Activated CD4-positive, alpha-beta T cell treated with anti-CD3 and anti-CD28 coated beads, Interleukin-2, Interleukin-4, amounts not matched to agents 100 ng/mL and 50 ng/mL, durations not matched to agents 16 hours and 8 hours (primary cell): ENCODE data around the gene UPK1B.
A peak's percentile ranks its signal among the peaks of the same experiment; 100 is the strongest.
"Not testable (repeated sequence)": the region's sequence is repeated elsewhere in the genome, so short reads cannot be mapped to it uniquely, and the experiment has no call there.

ENCODE experiments used
- DNase-seq: peaks from one replicate; pipeline ENCODE4 v3.0.0-alpha.2; 2020; ENCODE audit warnings: low spot score

Gene UPK1B

GRCh38 chr3:119225121-119225520, 51.7 kb downstream of the UPK1B start:
- no peak for DNase-seq

GRCh38 chr3:119227070-119227850, 53.9 kb downstream of the UPK1B start:
- DNase-seq = no peak

- no peak for DNase-seq
Observed at GRCh38 chr3:119228373-119229145, 55.2 kb downstream of the UPK1B start.

- no peak for DNase-seq
Observed at GRCh38 chr3:119229190-119229589, 55.8 kb downstream of the UPK1B start.

GRCh38 chr3:119230071-119230470, 56.7 kb downstream of the UPK1B start:
- no peak for DNase-seq

- no peak for DNase-seq
Observed at GRCh38 chr3:119230745-119231144, 57.3 kb downstream of the UPK1B start.

GRCh38 chr3:119234610-119235009, 61.2 kb downstream of the UPK1B start:
- DNase-seq = no peak

- DNase-seq = no peak
Observed at GRCh38 chr3:119235151-119235550, 61.8 kb downstream of the UPK1B start.

GRCh38 chr3:119236756-119237155, 63.4 kb downstream of the UPK1B start:
- peak; percentile 40 for DNase-seq

GRCh38 chr3:119237299-119237698, 63.9 kb downstream of the UPK1B start:
- DNase-seq = no peak

GRCh38 chr3:119238363-119238762, 65.0 kb downstream of the UPK1B start:
- DNase-seq = no peak

- no peak for DNase-seq
Observed at GRCh38 chr3:119239206-119239820, 65.9 kb downstream of the UPK1B start.

GRCh38 chr3:119240101-119240590, 66.7 kb downstream of the UPK1B start:
- no peak for DNase-seq

GRCh38 chr3:119240591-119241434, 67.4 kb downstream of the UPK1B start, which contains the start of gene B4GALT4:
Gene B4GALT4, minus strand, starts transcription at chr3:119240878. Its CDS starts 10,779 bp downstream, at chr3:119230099.
- DNase-seq = peak; percentile 75

- DNase-seq = not testable (repeated sequence)
Observed at GRCh38 chr3:119242387-119243057, 69.1 kb downstream of the UPK1B start.

GRCh38 chr3:119243058-119243529, 69.7 kb downstream of the UPK1B start:
- DNase-seq = not testable (repeated sequence)

- no peak for DNase-seq
Observed at GRCh38 chr3:119243712-119244111, 70.3 kb downstream of the UPK1B start.

GRCh38 chr3:119245778-119246177, 72.4 kb downstream of the UPK1B start:
- no peak for DNase-seq
